B cell (primary cell): ENCODE measurements around the gene TCFL5.

Experiments
- CTCF ChIP-seq: fragments of 200-600 bp; IDR thresholded peaks from one replicate; pipeline ENCODE4 v1.8.0; 2022; ENCODE audit warnings: antibody characterized with exemption, mild to moderate bottlenecking
- EZH2 ChIP-seq: IDR thresholded peaks from 2 replicates; pipeline ENCODE4 v1.6.1; 2012; ENCODE audit warnings: borderline replicate concordance, low read depth, mild to moderate bottlenecking, moderate library complexity, low read length; ENCODE audit not compliant: insufficient read depth, poor library complexity, severe bottlenecking

DNA sequence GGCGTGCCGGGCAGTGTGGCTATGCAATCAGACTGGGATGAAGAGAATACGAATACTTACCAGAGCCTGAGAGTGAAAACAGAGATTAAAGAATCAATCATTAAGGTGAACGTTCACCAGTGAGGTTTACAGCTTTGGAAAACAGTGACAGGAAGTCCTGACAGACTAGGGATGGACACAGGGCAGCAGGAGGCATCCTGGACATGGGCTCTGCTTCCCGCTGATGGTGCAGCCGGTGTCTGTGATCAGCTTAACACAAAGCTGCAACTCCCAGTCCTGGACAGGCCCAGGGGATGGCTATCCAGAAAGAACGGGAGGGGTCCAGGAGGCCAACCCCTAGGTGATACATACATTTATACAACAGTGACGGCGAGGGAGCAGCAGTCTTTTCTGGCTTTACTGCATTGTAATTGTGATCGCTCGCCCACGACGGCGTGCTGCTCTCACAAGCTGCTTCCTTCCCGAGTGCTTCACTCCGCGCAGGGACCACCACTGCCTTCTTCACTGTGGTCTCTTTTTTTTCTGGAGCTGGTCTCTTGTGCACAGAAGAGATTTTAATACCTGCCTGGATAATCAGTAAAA lies 44.0 kb upstream of the TCFL5 start:
- TF ChIP-seq CTCF (no peak), EZH2 (no peak)
